Neural progenitor cell (in vitro differentiated cells): Measurements from ENCODE around the gene KRT39. TPM values are rescaled to one million over a fixed set of nuclear protein-coding genes. Genes with fewer than 3 reads are reported as not detected.

ENCODE experiments used
- DNase-seq: peaks from one replicate; pipeline ENCODE4 v3.0.0-alpha.2; 2016; ENCODE audit warnings: low spot score
- H2AFZ ChIP-seq: fragments of 200-600 bp; sonication (generic); replicated peaks from 2 replicates; pipeline ENCODE4 v1.6.1; 2016; ENCODE audit warnings: antibody characterized with exemption
- H3F3A ChIP-seq: fragments of 200-600 bp; sonication (generic); 2 replicates; pipeline ENCODE4 v1.6.1; 2016; ENCODE audit warnings: antibody characterized with exemption, low read depth
- H3K27ac ChIP-seq: fragments of 200-600 bp; sonication (generic); 2 replicates; pipeline ENCODE4 v1.5.1; 2016; ENCODE audit warnings: mild to moderate bottlenecking
- H3K27me3 ChIP-seq: fragments of 200-600 bp; sonication (generic); 2 replicates; pipeline ENCODE4 v1.6.1; 2016; ENCODE audit warnings: mild to moderate bottlenecking, moderate library complexity
- H3K36me3 ChIP-seq: fragments of 200-600 bp; sonication (generic); 2 replicates; pipeline ENCODE4 v1.5.1; 2016
- H3K4me1 ChIP-seq: fragments of 200-600 bp; sonication (generic); 2 replicates; pipeline ENCODE4 v1.6.1; 2016; ENCODE audit warnings: mixed run types
- H3K4me2 ChIP-seq: fragments of 200-600 bp; sonication (generic); 2 replicates; pipeline ENCODE4 v1.6.1; 2016
- H3K4me3 ChIP-seq: fragments of 200-600 bp; sonication (generic); 2 replicates; pipeline ENCODE4 v1.5.1; 2016
- H3K79me2 ChIP-seq: fragments of 200-600 bp; sonication (generic); 2 replicates; pipeline ENCODE4 v1.6.1; 2016; ENCODE audit warnings: low read depth
- H3K9ac ChIP-seq: fragments of 200-600 bp; sonication (generic); 2 replicates; pipeline ENCODE4 v1.6.1; 2016
- H3K9me3 ChIP-seq: fragments of 200-600 bp; sonication (generic); 2 replicates; pipeline ENCODE4 v1.5.1; 2016; ENCODE audit warnings: low read depth
- H4K20me1 ChIP-seq: fragments of 200-600 bp; sonication (generic); 2 replicates; pipeline ENCODE4 v1.6.1; 2016; ENCODE audit warnings: low read depth
- H3K27ac Mint-ChIP-seq: 3 replicates; pipeline ENCODE4 v1.8.0; 2021; ENCODE audit warnings: mixed read lengths
- H3K27me3 Mint-ChIP-seq: 2 replicates; pipeline ENCODE4 v1.8.0; 2022; ENCODE audit warnings: low read depth, mild to moderate bottlenecking, inconsistent platforms, moderate library complexity, mixed read lengths; ENCODE audit not compliant: insufficient read depth
- H3K36me3 Mint-ChIP-seq: 3 replicates; pipeline ENCODE4 v1.8.0; 2021; ENCODE audit warnings: mixed read lengths
- H3K4me1 Mint-ChIP-seq: 3 replicates; pipeline ENCODE4 v1.8.0; 2021; ENCODE audit warnings: mixed read lengths
- H3K4me3 Mint-ChIP-seq: 3 replicates; pipeline ENCODE4 v1.8.0; 2021; ENCODE audit warnings: mild to moderate bottlenecking, moderate library complexity, mixed read lengths
- H3K9me3 Mint-ChIP-seq: 3 replicates; pipeline ENCODE4 v1.8.0; 2020; ENCODE audit warnings: mixed read lengths
- CTCF ChIP-seq: fragments of 200-600 bp; sonication (generic); IDR thresholded peaks from 2 replicates; pipeline ENCODE4 v1.5.1; 2017; ENCODE audit warnings: antibody characterized with exemption, mild to moderate bottlenecking
- EZH2 ChIP-seq: fragments of 200-600 bp; sonication (generic); IDR thresholded peaks from 2 replicates; pipeline ENCODE4 v1.6.1; 2017; ENCODE audit warnings: antibody characterized with exemption, mild to moderate bottlenecking, moderate library complexity
- EZH2phosphoT487 ChIP-seq: fragments of 200-600 bp; sonication (generic); IDR thresholded peaks from 2 replicates; pipeline ENCODE4 v1.6.1; 2017; ENCODE audit warnings: antibody characterized with exemption
- total RNA-seq: library from RNA; depleted of rRNA; stranded (reverse); fragments of >200 nt; gene quantifications from 2 replicates; pipeline ENCODE4 v1.2.3, GENCODE V29; 2015; ENCODE audit warnings: low replicate concordance

KRT39 gene
- total RNA-seq, 1 donor from 2014 or later: not detected

GRCh38 chr17:40997361-40997760 lies 30.6 kb upstream of the KRT39 start:
- Histone ChIP-seq H3F3A (no peaks in the 10 kb centered on the region), H3K36me3 (no peaks in the 10 kb centered on the region), H3K27me3 (no peaks in the 10 kb centered on the region), H3K9ac (no peak overlapping the region), H2AFZ (peak overlapping the region; percentile 1), H4K20me1 (no peaks in the 10 kb centered on the region), H3K9me3 (no peaks in the 10 kb centered on the region), H3K4me1 (no peaks in the 10 kb centered on the region), H3K4me2 (no peak overlapping the region), H3K4me3 (no peak overlapping the region), H3K79me2 (no peaks in the 10 kb centered on the region), H3K27ac (no peak overlapping the region)
- H3K36me3 Mint-ChIP-seq: no peaks in the 10 kb centered on the region
- H3K27me3 Mint-ChIP-seq: no peaks in the 10 kb centered on the region
- H3K4me3 Mint-ChIP-seq: no peak overlapping the region
- peak overlapping the region; percentile 9 for H3K27ac Mint-ChIP-seq
- no peaks in the 10 kb centered on the region for H3K9me3 Mint-ChIP-seq
- no peak for DNase-seq
- no peaks in the 10 kb centered on the region for H3K4me1 Mint-ChIP-seq
- TF ChIP-seq EZH2phosphoT487: no peak
- TF ChIP-seq CTCF: no peak
- TF ChIP-seq EZH2: no peak

GRCh38 chr17:40996829-40997228 lies 30.1 kb upstream of the KRT39 start:
- H3K4me3 Mint-ChIP-seq: no peak overlapping the region
- DNase-seq: no peak
- Histone ChIP-seq H3K9ac (no peak overlapping the region), H3K9me3 (no peaks in the 10 kb centered on the region), H3K4me2 (no peak overlapping the region), H4K20me1 (no peaks in the 10 kb centered on the region), H3K27me3 (no peaks in the 10 kb centered on the region), H2AFZ (no peak overlapping the region), H3K79me2 (no peaks in the 10 kb centered on the region), H3F3A (no peaks in the 10 kb centered on the region), H3K27ac (no peak overlapping the region), H3K4me1 (no peaks in the 10 kb centered on the region), H3K36me3 (no peaks in the 10 kb centered on the region), H3K4me3 (no peak overlapping the region)
- H3K4me1 Mint-ChIP-seq: no peaks in the 10 kb centered on the region
- TF ChIP-seq EZH2 (no peak), CTCF (no peak), EZH2phosphoT487 (no peak)
- H3K36me3 Mint-ChIP-seq: no peaks in the 10 kb centered on the region
- H3K9me3 Mint-ChIP-seq: no peaks in the 10 kb centered on the region
- no peaks in the 10 kb centered on the region for H3K27me3 Mint-ChIP-seq
- no peak overlapping the region for H3K27ac Mint-ChIP-seq

GRCh38 chr17:40995116-40995515 lies 28.4 kb upstream of the KRT39 start:
- H3K9ac ChIP-seq: no peak overlapping the region
- no peaks in the 10 kb centered on the region for H3K27me3 Mint-ChIP-seq
- no peak overlapping the region for H3K27ac Mint-ChIP-seq
- H3K4me1 ChIP-seq: no peaks in the 10 kb centered on the region
- H3K36me3 Mint-ChIP-seq: no peaks in the 10 kb centered on the region
- no peaks in the 10 kb centered on the region for H3K4me1 Mint-ChIP-seq
- H3K27ac ChIP-seq: no peak overlapping the region
- no peak for TF ChIP-seq EZH2
- TF ChIP-seq EZH2phosphoT487: no peak
- no peak for TF ChIP-seq CTCF
- no peak overlapping the region for H3K4me2 ChIP-seq
- H3K27me3 ChIP-seq: no peaks in the 10 kb centered on the region
- no peaks in the 10 kb centered on the region for H3K9me3 ChIP-seq
- H3F3A ChIP-seq: no peaks in the 10 kb centered on the region
- H3K4me3 Mint-ChIP-seq: no peak overlapping the region
- no peaks in the 10 kb centered on the region for H4K20me1 ChIP-seq
- no peaks in the 10 kb centered on the region for H3K9me3 Mint-ChIP-seq
- no peak for DNase-seq
- no peak overlapping the region for H2AFZ ChIP-seq
- no peaks in the 10 kb centered on the region for H3K36me3 ChIP-seq
- no peak overlapping the region for H3K4me3 ChIP-seq
- H3K79me2 ChIP-seq: no peaks in the 10 kb centered on the region

- H3K9me3 Mint-ChIP-seq: no peaks in the 10 kb centered on the region
- H3K9me3 ChIP-seq: no peaks in the 10 kb centered on the region
- TF ChIP-seq EZH2phosphoT487: no peak
- no peak for TF ChIP-seq EZH2
- no peak for TF ChIP-seq CTCF
- H4K20me1 ChIP-seq: no peaks in the 10 kb centered on the region
- H3K27ac Mint-ChIP-seq: no peak within 1 kb of the TSS
- H3K36me3 Mint-ChIP-seq: no peaks in the 10 kb centered on the region
- no peak within 1 kb of the TSS for H3K4me3 ChIP-seq
- no peaks in the 10 kb centered on the region for H3F3A ChIP-seq
- H3K4me2 ChIP-seq: no peak within 1 kb of the TSS
- DNase-seq: no peak
- no peaks in the 10 kb centered on the region for H3K79me2 ChIP-seq
- H3K4me3 Mint-ChIP-seq: no peak within 1 kb of the TSS
- H3K4me1 ChIP-seq: no peaks in the 10 kb centered on the region
- H3K27me3 ChIP-seq: no peaks in the 10 kb centered on the region
- no peaks in the 10 kb centered on the region for H3K36me3 ChIP-seq
- H3K27me3 Mint-ChIP-seq: no peaks in the 10 kb centered on the region
- H3K9ac ChIP-seq: no peak within 1 kb of the TSS
- no peaks in the 10 kb centered on the region for H3K4me1 Mint-ChIP-seq
- no peak within 1 kb of the TSS for H3K27ac ChIP-seq
- H2AFZ ChIP-seq: peak within 1 kb of the TSS; percentile 61
Measured at GRCh38 chr17:40993839-40994238, 27.1 kb upstream of the KRT39 start, which contains the start of gene KRTAP3-3. Gene KRTAP3-3, minus strand, starts transcription at chr17:40994164. Its CDS starts 67 bp downstream, at chr17:40994097.
